NCI-H526 treated with DMSO at 0.1 percent for 48 hours (cell line): Measurements from ENCODE around the gene XPOT.

ENCODE experiments used
- DNase-seq: peaks from one replicate; lab custom pipeline; 2025; lab: John Stamatoyannopoulos, UW

The XPOT gene

DNA sequence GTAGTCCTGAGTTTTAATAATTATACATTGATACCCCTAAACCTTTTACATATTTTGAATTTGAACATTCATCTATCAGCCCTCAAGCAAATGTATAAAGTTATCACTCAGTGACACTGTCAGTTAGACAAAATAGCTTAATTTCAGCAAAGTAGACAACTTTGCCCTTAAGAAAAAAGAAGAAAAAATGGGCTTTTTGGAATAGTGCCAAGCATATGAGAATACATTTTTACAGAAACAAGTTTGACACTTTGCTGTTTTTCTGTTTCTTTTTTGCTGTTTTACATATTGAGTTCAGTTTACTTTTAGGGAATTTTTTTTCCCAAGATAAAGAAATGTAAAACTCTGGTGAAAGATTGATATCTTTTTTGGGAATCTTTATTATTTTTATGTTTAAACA, 62.0 kb downstream of the XPOT start:
- no peak for DNase-seq

DNA sequence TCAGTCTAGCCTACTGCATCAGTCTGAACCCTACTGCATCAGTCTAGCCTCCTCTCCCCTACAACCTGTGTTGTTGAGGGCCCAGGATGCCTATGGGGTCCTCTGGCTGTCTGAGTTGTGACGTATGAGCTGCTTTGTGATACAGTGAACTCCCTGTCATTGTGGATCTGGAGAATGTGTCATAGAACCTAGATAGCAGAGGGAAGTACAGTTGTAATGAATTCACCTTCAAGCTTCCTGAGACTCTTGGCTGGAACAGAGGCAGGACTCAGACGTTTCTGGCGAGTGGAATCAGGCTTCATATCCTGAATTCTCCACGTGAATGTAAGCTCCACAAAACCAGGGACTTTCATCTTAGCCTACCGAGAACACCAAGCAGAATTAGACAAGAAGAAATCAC, 64.8 kb downstream of the XPOT start:
- DNase-seq: no peak

DNA sequence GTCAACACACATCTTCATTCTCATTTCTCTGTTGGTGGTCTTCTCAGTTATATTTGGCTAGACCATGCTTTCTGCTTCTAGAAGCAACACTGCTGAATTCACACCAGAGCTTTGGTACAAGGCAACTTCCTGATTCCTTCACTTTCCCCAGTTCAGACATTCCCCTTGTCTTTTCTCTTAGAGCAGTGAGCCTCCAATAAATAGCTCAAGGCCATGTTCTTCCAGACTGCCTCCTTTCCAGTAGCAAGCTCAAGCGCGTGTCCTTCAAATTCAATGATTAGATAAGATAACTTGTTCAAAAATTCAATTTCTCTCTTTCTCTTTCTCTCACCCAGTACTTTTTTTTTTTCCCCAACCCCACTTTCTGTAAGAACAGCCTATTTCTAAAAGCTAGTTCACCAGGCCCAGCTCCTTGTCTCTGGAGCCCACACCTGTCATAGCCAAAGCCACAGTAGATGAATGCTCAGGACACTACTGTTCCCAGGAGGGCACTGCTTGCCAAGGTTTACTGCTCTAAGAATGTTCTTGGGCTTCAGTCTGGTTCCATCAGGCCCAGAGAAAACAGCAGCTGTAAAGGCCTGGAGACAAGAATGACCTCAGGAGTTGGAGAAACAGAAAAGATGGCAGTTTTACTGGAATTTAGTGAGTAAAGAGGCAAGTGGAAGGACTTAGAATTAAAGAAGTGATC, 65.4 kb downstream of the XPOT start:
- no peak for DNase-seq

DNA sequence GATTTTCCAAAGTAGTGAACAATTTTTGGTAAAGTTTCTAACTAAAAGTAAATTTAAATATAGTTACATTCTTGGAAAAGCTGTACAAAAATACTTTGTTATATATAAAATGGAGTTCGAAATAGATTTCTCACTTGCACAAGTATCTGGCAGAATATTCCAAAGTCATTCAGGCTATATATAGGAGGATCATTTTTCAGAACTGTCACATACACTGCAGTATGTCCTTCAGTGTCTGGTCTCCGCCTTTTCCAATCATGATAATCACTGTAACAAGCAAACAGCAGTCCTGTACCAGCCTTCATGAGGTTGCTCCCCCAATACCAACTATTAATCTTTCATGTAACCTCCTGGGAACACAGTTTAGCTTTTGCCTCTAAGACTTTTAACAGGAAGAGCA, 66.3 kb downstream of the XPOT start:
- DNase-seq: no peak

DNA sequence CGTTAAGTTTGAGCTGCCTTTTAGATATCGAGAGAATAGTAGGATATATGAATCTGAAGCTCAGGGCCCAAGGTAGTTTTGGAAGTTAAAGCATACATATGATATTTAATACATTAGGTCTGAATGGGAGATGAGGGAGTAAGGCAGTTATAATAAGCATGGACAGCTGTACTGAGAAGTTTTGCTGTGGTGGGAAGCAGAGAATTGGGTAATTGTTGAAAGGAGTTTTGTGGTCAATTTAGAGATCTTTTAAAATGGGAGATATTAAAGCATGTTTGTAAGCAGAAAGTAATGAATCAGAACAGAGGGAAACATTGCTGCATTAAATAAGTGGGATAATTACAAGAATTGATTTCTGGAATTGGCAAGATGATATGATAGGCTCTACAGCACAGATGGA, 69.0 kb downstream of the XPOT start:
- DNase-seq: no peak

DNA sequence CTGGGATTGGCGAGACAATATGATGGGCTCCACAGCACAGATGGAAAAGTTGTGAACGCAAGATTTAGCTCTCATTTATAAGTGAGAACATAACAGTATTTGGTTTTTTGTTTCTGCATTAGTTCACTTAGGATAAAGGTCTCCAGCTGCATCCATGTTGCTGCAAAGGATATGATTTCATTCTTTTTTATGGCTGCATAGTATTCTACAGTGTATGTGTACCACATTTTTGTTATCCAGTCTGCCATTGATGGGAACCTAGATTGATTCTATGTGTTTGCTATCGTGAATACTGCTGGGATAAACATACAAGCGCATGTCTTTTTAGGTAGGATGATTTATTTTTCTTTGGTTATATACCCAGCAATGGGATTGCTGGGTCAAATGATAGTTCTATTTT, 71.3 kb downstream of the XPOT start:
- no peak for DNase-seq

DNA sequence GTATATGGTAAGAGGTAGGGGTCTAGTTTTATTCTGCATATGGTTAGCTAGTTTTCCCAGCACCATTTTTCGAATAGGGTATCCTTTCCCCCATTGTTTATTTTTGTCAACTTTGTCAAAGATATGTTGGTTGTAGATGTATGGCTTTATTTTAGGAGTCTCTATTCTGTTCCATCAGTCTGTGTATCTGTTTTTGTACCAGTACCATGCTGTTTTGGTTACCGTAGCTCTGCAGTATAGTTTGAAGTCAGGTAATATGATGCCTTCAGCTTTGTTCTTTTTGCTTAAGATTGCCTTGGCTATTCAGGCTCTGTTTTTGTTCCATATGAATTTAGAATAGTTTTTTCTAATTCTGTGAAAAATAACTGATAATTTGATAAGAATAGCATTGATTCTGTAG, 72.7 kb downstream of the XPOT start:
- no peak for DNase-seq

DNA sequence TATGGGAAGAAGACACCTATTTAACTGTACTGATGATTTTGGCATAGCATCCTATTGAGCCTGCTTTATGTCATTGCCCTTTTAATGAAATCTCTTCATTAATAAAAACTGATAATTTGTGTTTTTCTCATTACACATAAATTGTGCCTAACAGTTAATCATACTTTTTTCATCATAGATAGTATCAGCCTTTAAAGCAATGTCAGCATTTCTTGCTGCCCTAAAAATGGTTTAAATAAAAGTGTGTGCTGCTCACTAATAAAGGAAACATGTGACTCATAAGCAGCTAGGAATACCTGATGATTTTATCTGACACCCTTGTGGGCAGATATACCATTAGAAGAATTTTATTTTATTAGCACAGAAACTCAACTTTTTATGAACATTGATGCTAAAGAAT, 74.5 kb downstream of the XPOT start:
- DNase-seq: no peak

DNA sequence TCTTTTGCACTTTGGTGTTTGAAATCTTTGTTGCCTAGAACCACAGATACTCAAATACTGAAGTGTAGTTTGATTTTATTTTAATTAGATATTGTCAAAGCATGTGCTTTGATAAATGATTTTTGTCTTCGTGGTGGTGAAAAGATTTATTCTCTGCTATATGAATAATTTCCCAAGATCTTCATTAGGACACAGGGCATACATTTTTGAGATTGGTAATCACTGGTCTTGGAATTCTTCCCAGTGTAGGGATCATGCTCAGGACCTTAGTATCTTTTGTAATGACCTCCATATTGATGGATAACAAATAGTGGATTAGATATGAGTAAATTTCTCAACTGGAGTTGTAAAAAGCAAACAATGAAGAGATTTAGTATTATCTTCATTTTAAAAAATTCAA, 76.0 kb downstream of the XPOT start:
- no peak for DNase-seq

DNA sequence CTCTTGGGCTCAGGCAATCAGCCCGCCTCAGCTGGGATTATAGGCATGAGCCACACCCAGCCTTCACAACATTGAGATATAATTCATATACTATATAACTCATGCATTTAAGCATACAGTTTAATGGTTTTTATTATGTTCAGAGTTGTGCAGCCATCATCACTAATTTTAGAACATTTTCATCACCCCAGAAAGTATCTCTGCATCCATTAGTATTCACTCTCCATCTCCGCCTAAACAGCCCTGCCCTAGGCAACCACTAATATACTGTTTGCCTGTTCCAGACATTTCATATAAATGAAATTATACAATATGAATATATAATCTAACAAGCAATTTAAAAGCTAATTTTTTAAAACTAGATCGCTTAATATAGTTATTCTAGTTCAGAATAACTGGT, 82.5 kb downstream of the XPOT start:
- DNase-seq: no peak

DNA sequence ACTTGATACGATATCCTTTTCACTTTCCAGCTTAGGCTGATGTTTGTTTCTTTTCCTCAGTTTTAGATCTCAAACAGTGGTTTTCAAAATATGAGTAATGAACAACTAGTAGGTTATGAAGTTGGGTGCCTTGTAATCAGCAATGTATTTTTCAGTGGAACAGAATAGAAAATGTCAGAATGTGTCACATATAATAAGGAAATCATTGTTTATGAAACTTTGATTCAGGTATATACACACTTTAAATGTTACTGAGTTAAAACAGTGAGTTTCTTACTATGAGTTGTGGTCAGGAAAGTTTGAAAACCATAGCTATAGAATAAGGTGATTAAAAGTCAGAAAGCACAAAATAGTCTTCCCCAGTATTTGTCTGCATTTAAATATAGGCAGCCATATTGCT, 87.5 kb downstream of the XPOT start:
- no peak for DNase-seq

DNA sequence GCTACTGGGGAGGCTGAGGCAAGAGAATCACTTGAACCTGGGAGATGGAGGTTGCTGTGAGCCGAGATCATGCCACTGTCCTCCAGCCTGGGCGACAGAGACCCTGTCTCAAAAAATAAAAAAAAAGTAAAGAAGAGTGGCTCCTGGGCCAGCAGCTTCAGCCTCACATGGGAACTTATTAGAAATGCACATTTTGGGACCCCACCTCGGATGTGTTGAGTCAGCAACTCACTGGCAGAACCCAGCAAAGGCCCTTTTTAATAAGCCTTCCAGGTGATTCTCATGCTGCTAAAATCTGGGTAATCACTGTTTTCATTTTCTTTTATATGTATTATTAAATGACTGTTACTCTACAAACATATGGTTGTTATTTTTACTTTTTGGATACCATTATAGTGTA, 89.3 kb downstream of the XPOT start:
- no peak for DNase-seq

DNA sequence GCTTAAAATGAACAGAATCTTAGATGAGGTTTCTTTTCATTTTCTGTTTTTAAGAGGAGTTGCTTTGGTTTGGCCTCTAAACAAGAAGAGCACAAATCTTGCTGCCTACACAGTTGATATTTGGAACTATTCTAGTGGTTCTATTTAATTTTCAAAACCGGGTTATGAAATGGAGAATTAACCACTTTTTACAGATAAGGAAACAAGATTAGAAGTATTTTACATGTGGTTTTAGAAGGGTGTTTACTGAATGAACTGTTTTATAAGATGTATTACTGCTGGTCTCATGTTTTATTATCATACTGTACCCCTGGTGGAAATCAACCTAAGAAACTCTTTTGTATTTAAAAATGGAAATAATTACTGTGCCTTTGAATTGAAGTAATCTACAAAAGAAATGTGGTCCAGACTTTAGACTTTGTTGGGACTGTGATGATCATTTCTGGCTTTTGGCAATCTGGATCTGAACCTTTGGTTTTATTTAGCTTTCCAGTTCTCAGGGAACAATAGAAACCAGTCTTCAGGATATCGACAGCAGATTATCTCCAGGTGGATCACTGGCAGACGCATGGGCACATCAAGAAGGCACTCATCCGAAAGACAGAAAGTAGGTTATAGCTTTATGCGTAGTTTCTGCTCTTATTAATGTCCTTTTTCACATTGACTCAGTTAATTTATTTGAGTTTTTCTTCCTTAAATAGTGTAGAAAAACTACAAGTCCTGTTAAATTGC, 91.0 kb downstream of the XPOT start:
- no peak for DNase-seq

DNA sequence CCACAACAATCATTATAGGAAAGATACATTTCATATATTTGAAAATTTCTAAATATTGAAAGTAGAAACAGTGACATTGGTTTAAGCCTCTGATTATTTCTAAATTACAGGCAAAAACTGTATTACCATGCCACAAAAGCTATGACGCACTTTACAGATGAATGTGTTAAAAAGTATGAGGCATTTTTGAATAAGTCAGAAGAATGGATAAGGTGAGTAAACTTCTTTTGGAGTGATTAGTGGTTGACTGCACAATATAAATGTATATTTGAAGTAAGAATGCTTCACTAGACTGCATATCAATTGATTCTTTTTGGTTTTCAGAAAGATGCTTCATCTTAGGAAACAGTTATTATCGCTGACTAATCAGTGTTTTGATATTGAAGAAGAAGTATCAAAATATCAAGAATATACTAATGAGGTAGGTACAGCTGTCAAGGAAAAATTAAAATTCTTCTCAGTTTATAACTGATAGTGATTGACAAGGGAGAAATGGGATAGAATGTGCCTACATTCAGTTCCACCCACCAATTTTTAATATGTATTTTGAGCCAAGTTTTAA, 92.7 kb downstream of the XPOT start:
- DNase-seq: no peak

DNA sequence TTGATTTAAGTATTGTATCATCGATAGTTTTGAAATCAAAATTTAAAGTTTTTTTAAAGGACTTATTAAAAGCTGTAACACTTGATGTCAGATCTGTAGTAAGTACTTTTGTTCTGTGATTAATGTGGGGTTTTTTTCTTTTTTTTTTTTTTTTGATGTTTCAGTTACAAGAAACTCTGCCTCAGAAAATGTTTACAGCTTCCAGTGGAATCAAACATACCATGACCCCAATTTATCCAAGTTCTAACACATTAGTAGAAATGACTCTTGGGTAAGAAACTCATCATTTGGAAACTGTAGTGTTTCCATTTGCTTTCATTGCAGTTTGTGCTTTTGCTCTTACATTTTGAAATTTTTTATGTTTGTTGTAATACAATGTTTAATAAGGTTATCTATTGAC, 93.3 kb downstream of the XPOT start:
- DNase-seq: no peak

DNA sequence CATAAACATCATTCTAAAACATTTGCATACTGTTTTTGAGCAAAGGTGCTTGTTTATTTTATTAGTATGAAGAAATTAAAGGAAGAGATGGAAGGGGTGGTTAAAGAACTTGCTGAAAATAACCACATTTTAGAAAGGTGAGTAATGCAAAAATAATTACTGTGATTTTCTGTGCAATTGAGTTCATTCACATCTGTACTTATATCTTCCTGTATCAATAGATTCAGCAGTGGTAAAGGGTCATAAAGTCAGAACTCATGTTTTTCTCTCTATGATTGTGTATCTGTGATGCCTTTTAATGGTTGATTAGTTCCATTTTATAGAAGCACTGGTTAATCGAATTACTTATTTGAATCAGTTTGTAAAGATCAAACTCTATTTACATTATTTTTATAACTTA, 93.7 kb downstream of the XPOT start:
- DNase-seq: no peak

DNA sequence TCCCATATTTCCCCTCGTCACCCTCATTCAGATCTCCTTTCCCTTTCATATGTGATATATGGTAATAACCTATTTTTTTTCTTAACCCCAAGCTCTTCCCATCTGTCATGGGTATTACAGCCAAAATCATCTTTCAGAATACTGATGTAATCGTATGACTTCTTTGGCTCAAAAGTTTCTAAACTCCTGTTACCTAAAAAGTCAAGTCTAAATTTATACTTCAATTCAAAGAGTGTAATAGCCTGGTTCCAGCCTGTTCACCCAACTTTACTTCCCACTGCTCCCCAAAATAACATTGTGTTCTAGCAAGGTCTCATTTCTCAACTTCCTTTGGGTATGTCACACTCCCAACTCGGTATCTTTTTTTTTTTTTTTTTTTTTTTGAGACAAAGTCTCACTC, 96.2 kb downstream of the XPOT start:
- no peak for DNase-seq
